RWPE1 (cell line): ENCODE measurements around the gene SELL.

Experiments
- CTCF ChIA-PET: fragments of 350-600 bp; sonication (Branson Sonifier 250); formaldehyde crosslinking; extraction: SDS; loops from one replicate; lab custom pipeline; 2021; lab: Yijun Ruan, JAX
- POLR2A ChIA-PET: fragments of 400-600 bp; formaldehyde crosslinking; extraction: SDS; loops from one replicate; lab custom pipeline; 2020; ENCODE audit warnings: antibody characterized with exemption; ENCODE audit not compliant: low non-redundant PET; lab: Yijun Ruan, JAX
- DNase-seq: peaks from one replicate; pipeline ENCODE4 v3.0.0; 2012; ENCODE audit warnings: low spot score
- H3K27ac ChIP-seq: fragments of 450-650 bp; 2 replicates; pipeline ENCODE4 v1.5.1; 2017
- CTCF ChIP-seq: fragments of 450-650 bp; conservative IDR thresholded peaks from 2 replicates; pipeline ENCODE4 v1.5.1; 2017; ENCODE audit warnings: low read depth, mild to moderate bottlenecking

The SELL gene

GRCh38 chr1:169711469-169712308 lies at the start of gene SELL:
Gene SELL (minus strand): TSS chr1:169711620. CDS start chr1:169711498, 122 bp downstream.
- TF ChIP-seq CTCF = peak; percentile 77

GRCh38 chr1:169759038-169759437 lies 47.6 kb upstream of the SELL start:
- TF ChIP-seq CTCF = no peak
- DNase-seq = no peak
- ChIA-PET CTCF (no interaction called here), POLR2A (no interaction called here)
- H3K27ac ChIP-seq = no peak overlapping the region

More at GRCh38 chr1:169711469-169712308, at the start of gene SELL:
- POLR2A ChIA-PET = no interaction called here
- H3K27ac ChIP-seq = no peak within 1 kb of the TSS
- DNase-seq = peak; percentile 57
- CTCF ChIA-PET = interaction anchor here (0.5 to 1.6 kb wide), 11 partner anchors 14 to 926 kb away, joined by 3 to 13 read pairs (median 4); no protein-coding TSS in a partner anchor

GRCh38 chr1:169753549-169753948 lies 42.1 kb upstream of the SELL start:
- no peak for TF ChIP-seq CTCF
- CTCF ChIA-PET = no interaction called here
- POLR2A ChIA-PET = no interaction called here
- no peak for DNase-seq
- no peak overlapping the region for H3K27ac ChIP-seq

- ChIA-PET POLR2A (no interaction called here), CTCF (interaction anchor here (0.6 kb wide), 1 partner anchor 403 kb away, joined by 5 read pairs; no protein-coding TSS in a partner anchor)
- DNase-seq = no peak
- no peak overlapping the region for H3K27ac ChIP-seq
- no peak for TF ChIP-seq CTCF
Observed at GRCh38 chr1:169750041-169750440, 38.6 kb upstream of the SELL start.

- H3K27ac ChIP-seq = no peak overlapping the region
- no peak for TF ChIP-seq CTCF
- no peak for DNase-seq
- CTCF ChIA-PET = no interaction called here
- POLR2A ChIA-PET = no interaction called here
Observed at GRCh38 chr1:169746550-169746949, 35.1 kb upstream of the SELL start.

GRCh38 chr1:169745015-169745861 lies 33.8 kb upstream of the SELL start:
- ChIA-PET CTCF (interaction anchor here (0.6 kb wide), 1 partner anchor 15 kb away, joined by 3 read pairs; no protein-coding TSS in a partner anchor), POLR2A (no interaction called here)
- TF ChIP-seq CTCF = no peak
- DNase-seq = no peak
- no peak overlapping the region for H3K27ac ChIP-seq
